ENCODE measurements around the gene DYNLRB2.

The DYNLRB2 gene

DNA sequence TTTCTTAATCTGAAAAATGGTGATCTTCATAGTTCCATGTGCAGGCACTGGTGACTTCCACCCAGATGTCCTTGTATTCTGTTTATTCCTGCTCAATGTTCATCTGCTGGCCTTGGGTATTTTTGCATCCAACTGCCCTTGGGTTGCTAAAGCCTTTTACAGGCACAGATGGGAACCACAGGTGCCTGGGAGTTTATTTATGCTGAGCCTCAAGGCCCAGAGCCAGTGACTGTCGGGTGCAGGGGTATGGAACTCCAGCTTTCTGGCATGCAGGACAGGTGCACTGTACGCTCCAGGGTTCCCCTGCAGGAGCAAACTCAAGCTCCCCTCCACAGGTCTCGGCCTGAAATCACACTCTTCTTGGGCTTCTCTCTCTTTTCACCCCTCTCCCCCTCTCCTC lies 22.3 kb downstream of the DYNLRB2 start:
- TF ChIP-seq, protein P1, sequence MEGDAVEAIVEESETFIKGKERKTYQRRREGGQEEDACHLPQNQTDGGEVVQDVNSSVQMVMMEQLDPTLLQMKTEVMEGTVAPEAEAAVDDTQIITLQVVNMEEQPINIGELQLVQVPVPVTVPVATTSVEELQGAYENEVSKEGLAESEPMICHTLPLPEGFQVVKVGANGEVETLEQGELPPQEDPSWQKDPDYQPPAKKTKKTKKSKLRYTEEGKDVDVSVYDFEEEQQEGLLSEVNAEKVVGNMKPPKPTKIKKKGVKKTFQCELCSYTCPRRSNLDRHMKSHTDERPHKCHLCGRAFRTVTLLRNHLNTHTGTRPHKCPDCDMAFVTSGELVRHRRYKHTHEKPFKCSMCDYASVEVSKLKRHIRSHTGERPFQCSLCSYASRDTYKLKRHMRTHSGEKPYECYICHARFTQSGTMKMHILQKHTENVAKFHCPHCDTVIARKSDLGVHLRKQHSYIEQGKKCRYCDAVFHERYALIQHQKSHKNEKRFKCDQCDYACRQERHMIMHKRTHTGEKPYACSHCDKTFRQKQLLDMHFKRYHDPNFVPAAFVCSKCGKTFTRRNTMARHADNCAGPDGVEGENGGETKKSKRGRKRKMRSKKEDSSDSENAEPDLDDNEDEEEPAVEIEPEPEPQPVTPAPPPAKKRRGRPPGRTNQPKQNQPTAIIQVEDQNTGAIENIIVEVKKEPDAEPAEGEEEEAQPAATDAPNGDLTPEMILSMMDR (IDR thresholded peaks at IDR 0.05; ENCODE audit: low read length): no peak
- H3K9me2 ChIP-seq (ENCODE audit: low read depth, low read length): no peaks in the 10 kb centered on the region
- no peak overlapping the region for H2AFZ ChIP-seq (ENCODE audit: low read length)
- H3K4me3 ChIP-seq (ENCODE audit: low read depth, low read length, poor library complexity, severe bottlenecking): no peak overlapping the region
- no peak overlapping the region for H3K4me2 ChIP-seq (ENCODE audit: low read length)
- no peaks in the 10 kb centered on the region for H3K27me3 ChIP-seq (ENCODE audit: insufficient read depth, low read length)
- no peaks in the 10 kb centered on the region for H4K20me1 ChIP-seq (ENCODE audit: insufficient read depth, low read length)
- H3K4me1 ChIP-seq (ENCODE audit: insufficient read depth, low read length, severe bottlenecking): no peaks in the 10 kb centered on the region
- H3K36me3 ChIP-seq (ENCODE audit: insufficient read depth, low read length): no peaks in the 10 kb centered on the region
- H3K9me3 ChIP-seq (ENCODE audit: low read length): no peaks in the 10 kb centered on the region
- no peak overlapping the region for H3K27ac ChIP-seq (ENCODE audit: low read depth, low read length, poor library complexity, severe bottlenecking)
- no peaks in the 10 kb centered on the region for H3F3A ChIP-seq (ENCODE audit: insufficient read depth, low read length)
- no peaks in the 10 kb centered on the region for H3K79me2 ChIP-seq (ENCODE audit: insufficient read depth, low read length)
- H3K9ac ChIP-seq (ENCODE audit: low read length): no peak overlapping the region

DNA sequence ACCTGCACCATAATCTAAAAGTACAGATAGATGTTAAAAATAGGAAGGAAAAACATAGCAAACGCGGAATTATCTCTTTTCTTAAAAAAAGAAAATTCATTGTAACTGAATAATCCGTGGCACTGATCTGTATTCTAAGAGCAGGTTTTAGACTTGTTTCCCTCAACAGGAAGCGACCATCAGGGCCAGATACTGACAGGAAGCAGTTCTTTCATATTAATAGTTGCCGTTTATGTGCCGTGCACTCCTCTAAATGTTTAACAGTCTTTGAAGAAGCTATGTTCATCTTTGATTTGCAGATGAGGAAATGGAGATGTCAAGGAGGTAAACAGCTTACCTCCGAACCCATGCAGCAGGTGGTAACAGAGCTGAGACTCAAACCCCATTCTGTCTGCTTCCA lies 23.6 kb downstream of the DYNLRB2 start:
- no peak overlapping the region for H3K27ac ChIP-seq (ENCODE audit: low read depth, low read length, poor library complexity, severe bottlenecking)
- H3K79me2 ChIP-seq (ENCODE audit: insufficient read depth, low read length): no peaks in the 10 kb centered on the region
- TF ChIP-seq, protein P1 (IDR thresholded peaks at IDR 0.05; ENCODE audit: low read length): no peak
- no peak for TF ChIP-seq EZH2 (IDR thresholded peaks at IDR 0.05; ENCODE audit: borderline replicate concordance, low read length)
- H3F3A ChIP-seq (ENCODE audit: insufficient read depth, low read length): no peaks in the 10 kb centered on the region
- no peaks in the 10 kb centered on the region for H3K27me3 ChIP-seq (ENCODE audit: insufficient read depth, low read length)
- H4K20me1 ChIP-seq (ENCODE audit: insufficient read depth, low read length): no peaks in the 10 kb centered on the region
- no peaks in the 10 kb centered on the region for H3K4me1 ChIP-seq (ENCODE audit: insufficient read depth, low read length, severe bottlenecking)
- H3K9me3 ChIP-seq (ENCODE audit: low read length): no peaks in the 10 kb centered on the region
- no peaks in the 10 kb centered on the region for H3K36me3 ChIP-seq (ENCODE audit: insufficient read depth, low read length)
- no peak overlapping the region for H3K9ac ChIP-seq (ENCODE audit: low read length)
- no peaks in the 10 kb centered on the region for H3K9me2 ChIP-seq (ENCODE audit: low read depth, low read length)
- no peak overlapping the region for H3K4me2 ChIP-seq (ENCODE audit: low read length)
- no peak overlapping the region for H2AFZ ChIP-seq (ENCODE audit: low read length)
- H3K4me3 ChIP-seq (ENCODE audit: low read depth, low read length, poor library complexity, severe bottlenecking): no peak overlapping the region

DNA sequence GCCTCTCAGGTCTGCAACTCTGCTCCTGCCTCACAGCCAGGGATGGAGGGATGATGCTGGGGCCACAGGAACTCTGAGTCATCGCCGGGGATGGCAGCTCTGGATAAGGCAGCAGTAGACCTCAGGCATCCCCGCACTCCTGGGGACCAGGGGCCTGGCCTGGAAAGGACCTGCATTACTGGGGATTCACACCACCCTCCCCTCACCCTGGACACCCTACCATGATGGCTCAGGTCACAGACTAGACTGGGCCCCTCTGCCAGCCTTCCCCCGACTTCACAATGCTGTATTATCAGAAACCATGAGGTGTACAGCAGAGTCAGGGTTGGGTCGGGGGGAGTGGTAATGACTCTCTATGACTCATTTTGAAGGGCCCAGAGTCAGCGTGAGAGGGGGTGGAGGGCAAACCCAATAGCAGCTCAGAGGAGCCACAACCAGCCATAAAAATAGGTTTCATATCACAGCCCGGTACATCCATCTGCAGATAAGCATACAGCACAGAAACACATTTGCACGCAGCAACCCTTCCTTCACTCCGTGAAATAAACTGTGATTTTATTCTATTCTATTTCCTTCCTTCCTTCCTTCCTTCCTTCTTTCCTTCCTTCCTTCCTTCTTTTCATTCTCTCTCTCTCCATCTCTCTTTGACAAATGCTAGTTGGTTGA lies 28.8 kb downstream of the DYNLRB2 start:
- no peak overlapping the region for H3K4me3 ChIP-seq (ENCODE audit: low read depth, low read length, poor library complexity, severe bottlenecking)
- no peaks in the 10 kb centered on the region for H3F3A ChIP-seq (ENCODE audit: insufficient read depth, low read length)
- no peak overlapping the region for H3K9ac ChIP-seq (ENCODE audit: low read length)
- H3K79me2 ChIP-seq (ENCODE audit: insufficient read depth, low read length): no peaks in the 10 kb centered on the region
- no peak overlapping the region for H3K4me2 ChIP-seq (ENCODE audit: low read length)
- H3K9me3 ChIP-seq (ENCODE audit: low read length): no peaks in the 10 kb centered on the region
- no peaks in the 10 kb centered on the region for H3K9me2 ChIP-seq (ENCODE audit: low read depth, low read length)
- no peaks in the 10 kb centered on the region for H3K36me3 ChIP-seq (ENCODE audit: insufficient read depth, low read length)
- no peaks in the 10 kb centered on the region for H4K20me1 ChIP-seq (ENCODE audit: insufficient read depth, low read length)
- H3K27me3 ChIP-seq (ENCODE audit: insufficient read depth, low read length): no peaks in the 10 kb centered on the region
- H3K4me1 ChIP-seq (ENCODE audit: insufficient read depth, low read length, severe bottlenecking): no peaks in the 10 kb centered on the region
- H3K27ac ChIP-seq (ENCODE audit: low read depth, low read length, poor library complexity, severe bottlenecking): no peak overlapping the region
- H2AFZ ChIP-seq (ENCODE audit: low read length): no peak overlapping the region
- TF ChIP-seq EZH2 (IDR thresholded peaks at IDR 0.05; ENCODE audit: borderline replicate concordance, low read length): no peak
- TF ChIP-seq, protein P1 (IDR thresholded peaks at IDR 0.05; ENCODE audit: low read length): no peak
